Adrenal gland (tissue), 19 donors: Measurements from ENCODE around the gene RPS23. TPM values are rescaled to one million over a fixed set of nuclear protein-coding genes. Genes with fewer than 3 reads are reported as not detected.

Source experiments
- DNase-seq, 7 donors: peaks; one replicate each; pipeline ENCODE4 v3.0.0-alpha.2; 2019 to 2020
- H3K27ac ChIP-seq, 5 donors: fragments of 200-600 bp; sonication (generic) in 4 of 5; 1 replicate in 3 of 5; 2 replicates in 2 of 5; pipeline versions ENCODE4 v1.5.1 to v1.8.0; 2016 to 2020; ENCODE audit warnings: mild to moderate bottlenecking in 1 of 5
- H3K27me3 ChIP-seq: fragments of 200-600 bp; 2 replicates; pipeline ENCODE4 v1.8.0; 2021
- H3K36me3 ChIP-seq, 2 donors: fragments of 200-600 bp; replicated peaks in 1 of 2; 1 replicate in 1 of 2; 2 replicates in 1 of 2; pipeline versions ENCODE4 v1.5.1 to v1.8.0; 2018 to 2022
- H3K4me1 ChIP-seq, 2 donors: fragments of 200-600 bp; replicated peaks in 1 of 2; 1 replicate in 1 of 2; 2 replicates in 1 of 2; pipeline versions ENCODE4 v1.5.1 to v1.8.0; 2018 to 2021
- H3K4me3 ChIP-seq, 4 donors: fragments of 200-600 bp; sonication (generic) in 3 of 4; one replicate each; pipeline ENCODE4 v1.5.1; 2016 to 2018
- H3K9me3 ChIP-seq, 3 donors: fragments of 200-600 bp; sonication (generic) in 1 of 3; replicated peaks in 1 of 3; 1 replicate in 2 of 3; 2 replicates in 1 of 3; pipeline versions ENCODE4 v1.5.1 to v1.8.0; 2016 to 2021
- POLR2A ChIP-seq, 2 donors: fragments of 450-650 bp; IDR thresholded peaks; one replicate each; pipeline ENCODE4 v1.6.1; 2017; ENCODE audit warnings: antibody characterized with exemption in 2 of 2, mild to moderate bottlenecking in 2 of 2, moderate library complexity in 1 of 2
- WGBS, 4 donors: extraction: QIAGEN DNeasy Blood & Tissue Kit in 2 of 4; methylation state at CpG; one replicate each; pipeline versions ENCODE4 v1.1.5 to v1.1.7; 2013 to 2017; 5-methylcytosine and 5-hydroxymethylcytosine counted together
- intact Hi-C, 2 donors: fragments of 100-400 bp; cut with DNase I; formaldehyde crosslinking; loops; one replicate each; pipeline versions ENCODE4 v1.14.1 to v1.15.0; 2022 to 2023
- long read RNA-seq, 10 donors: library from polyadenylated mRNA in 3 of 10; unstranded in 2 of 10; stranded (forward) in 1 of 10; transcript quantifications; one replicate each; pipeline ENCODE4 v2.0.0 and lab custom pipeline, GENCODE V29; 2021 to 2026
- polyA plus RNA-seq, 3 donors: library from polyadenylated mRNA; stranded (reverse); fragments of 200-250 nt in 2 of 3; fragments of 350-450 nt in 1 of 3; fragmentation: Illumina TruSeq in 1 of 3; extraction: RNeasy Lipid Tissue Mini Kit (QIAGEN cat#74804) in 1 of 3; gene quantifications; one replicate each; pipeline ENCODE4 v1.2.3, GENCODE V29; 2013 to 2014
- total RNA-seq, 9 donors: library from RNA; depleted of rRNA in 4 of 9; stranded (reverse); fragments of >200 nt in 4 of 9; fragments of 120-200 nt in 1 of 9; fragmentation: NEBNext Ultra II Directional in 1 of 9; extraction: Animal tissue kit (Norgen Biotek cat#: 25700) in 1 of 9; gene quantifications; one replicate each; pipeline versions ENCODE4 v1.1.0 to v1.2.4, GENCODE V29; 2013 to 2023
- TF ChIP-seq, protein P1 (sequence below), 6 experiments: fragments of 450-650 bp in 4 of 6; fragments of 200-600 bp in 2 of 6; sonication (generic) in 1 of 6; IDR thresholded peaks; 1 replicate in 5 of 6; 2 replicates in 1 of 6; pipeline versions ENCODE4 v1.5.1 to v1.8.0; 2016 to 2021; ENCODE audit warnings: antibody characterized with exemption in 6 of 6, mild to moderate bottlenecking in 2 of 6, moderate library complexity in 1 of 6
- donor health status: healthy with polysubstance abuse.
- donor health status: Bipolar disorder and iron deficiency.
- donor health status: DM: yes; HTN: yes; CAD: no.
- donor health status: DM: no; HTN: no; CAD: no.
- donor health status: DM: no; HTN: no; CAD: no.
- donor health status: DM: yes; HTN: yes; CAD: no.

The RPS23 gene
- total RNA-seq (1,000 to 10,000 TPM; 1,251 to 3,420 (median 1,390) TPM), polyA plus RNA-seq (1,000 to 10,000 TPM in 2 of 3 donors, 100 to 1,000 TPM in 1; 995 to 1,810 (median 1,703) TPM)
- long read RNA-seq, donor 1, transcript RPS23-203 (3 exons, 576 nt), result minor isoform, 261 of 1,616 reads
- long read RNA-seq, donor 1, transcript RPS23-201 (4 exons, 3,437 nt), result major isoform, 1,083 of 1,616 reads
- long read RNA-seq, donor 1, transcript RPS23-204 (3 exons, 836 nt), result minor isoform, 16 of 1,616 reads
- long read RNA-seq, donor 1, transcript RPS23-207 (2 exons, 530 nt), result minor isoform, 7 of 1,616 reads
- long read RNA-seq, donor 1, partial matches to known transcripts, result 223 of 1,616 reads
- long read RNA-seq, donor 1, other reads (novel, unspliced or antisense), result 26 of 1,616 reads
- long read RNA-seq, donor 2, transcript RPS23-204 (3 exons, 836 nt), result minor isoform, 9 of 956 reads
- long read RNA-seq, donor 2, transcript RPS23-203 (3 exons, 576 nt), result minor isoform, 150 of 956 reads
- long read RNA-seq, donor 2, transcript RPS23-201 (4 exons, 3,437 nt), result major isoform, 667 of 956 reads
- long read RNA-seq, donor 2, partial matches to known transcripts, result 112 of 956 reads
- long read RNA-seq, donor 2, other reads (novel, unspliced or antisense), result 17 of 956 reads
- long read RNA-seq, donor 3, transcript RPS23-203 (3 exons, 576 nt), result minor isoform, 182 of 904 reads
- long read RNA-seq, donor 3, transcript RPS23-204 (3 exons, 836 nt), result minor isoform, 12 of 904 reads
- long read RNA-seq, donor 3, transcript RPS23-201 (4 exons, 3,437 nt), result major isoform, 540 of 904 reads
- long read RNA-seq, donor 3, transcript RPS23-207 (2 exons, 530 nt), result minor isoform, 5 of 904 reads
- long read RNA-seq, donor 3, partial matches to known transcripts, result 132 of 904 reads
- long read RNA-seq, donor 3, other reads (novel, unspliced or antisense), result 32 of 904 reads
- long read RNA-seq, donor 4, transcript RPS23-203 (3 exons, 576 nt), result minor isoform, 50 of 688 reads
- long read RNA-seq, donor 4, transcript RPS23-201 (4 exons, 3,437 nt), result major isoform, 618 of 688 reads
- long read RNA-seq, donor 4, partial matches to known transcripts, result 2 of 688 reads
- long read RNA-seq, donor 4, other reads (novel, unspliced or antisense), result 18 of 688 reads
- long read RNA-seq, donor 5, transcript RPS23-203 (3 exons, 576 nt), result minor isoform, 7 of 326 reads
- long read RNA-seq, donor 5, transcript RPS23-201 (4 exons, 3,437 nt), result major isoform, 303 of 326 reads
- long read RNA-seq, donor 5, partial matches to known transcripts, result 4 of 326 reads
- long read RNA-seq, donor 5, other reads (novel, unspliced or antisense), result 11 of 326 reads
- long read RNA-seq, donor 6, transcript RPS23-201 (4 exons, 3,437 nt), result major isoform, 662 of 736 reads
- long read RNA-seq, donor 6, transcript RPS23-203 (3 exons, 576 nt), result minor isoform, 53 of 736 reads
- long read RNA-seq, donor 6, partial matches to known transcripts, result 2 of 736 reads
- long read RNA-seq, donor 6, other reads (novel, unspliced or antisense), result 19 of 736 reads
- long read RNA-seq, donor 7, transcript RPS23-204 (3 exons, 836 nt), result minor isoform, 10 of 897 reads
- long read RNA-seq, donor 7, transcript RPS23-201 (4 exons, 3,437 nt), result major isoform, 585 of 897 reads
- long read RNA-seq, donor 7, transcript RPS23-203 (3 exons, 576 nt), result minor isoform, 154 of 897 reads
- long read RNA-seq, donor 7, partial matches to known transcripts, result 124 of 897 reads
- long read RNA-seq, donor 7, other reads (novel, unspliced or antisense), result 21 of 897 reads
- long read RNA-seq, donor 8, transcript RPS23-207 (2 exons, 530 nt), result minor isoform, 6 of 1,562 reads
- long read RNA-seq, donor 8, transcript RPS23-203 (3 exons, 576 nt), result minor isoform, 235 of 1,562 reads
- long read RNA-seq, donor 8, transcript RPS23-204 (3 exons, 836 nt), result minor isoform, 28 of 1,562 reads
- long read RNA-seq, donor 8, transcript RPS23-201 (4 exons, 3,437 nt), result major isoform, 1,146 of 1,562 reads
- long read RNA-seq, donor 8, partial matches to known transcripts, result 93 of 1,562 reads
- long read RNA-seq, donor 8, other reads (novel, unspliced or antisense), result 53 of 1,562 reads
- long read RNA-seq, donor 9, transcript RPS23-203 (3 exons, 576 nt), result minor isoform, 256 of 1,331 reads
- long read RNA-seq, donor 9, transcript RPS23-204 (3 exons, 836 nt), result minor isoform, 11 of 1,331 reads
- long read RNA-seq, donor 9, transcript RPS23-201 (4 exons, 3,437 nt), result major isoform, 810 of 1,331 reads
- long read RNA-seq, donor 9, transcript RPS23-207 (2 exons, 530 nt), result minor isoform, 8 of 1,331 reads
- long read RNA-seq, donor 9, partial matches to known transcripts, result 201 of 1,331 reads
- long read RNA-seq, donor 9, other reads (novel, unspliced or antisense), result 45 of 1,331 reads
- long read RNA-seq, donor 10, transcript RPS23-203 (3 exons, 576 nt), result minor isoform, 88 of 519 reads
- long read RNA-seq, donor 10, transcript RPS23-207 (2 exons, 530 nt), result minor isoform, 7 of 519 reads
- long read RNA-seq, donor 10, transcript RPS23-204 (3 exons, 836 nt), result minor isoform, 12 of 519 reads
- long read RNA-seq, donor 10, transcript RPS23-201 (4 exons, 3,437 nt), result major isoform, 358 of 519 reads
- long read RNA-seq, donor 10, partial matches to known transcripts, result 53 of 519 reads
- long read RNA-seq, donor 10, other reads (novel, unspliced or antisense), result 0 of 519 reads

DNA sequence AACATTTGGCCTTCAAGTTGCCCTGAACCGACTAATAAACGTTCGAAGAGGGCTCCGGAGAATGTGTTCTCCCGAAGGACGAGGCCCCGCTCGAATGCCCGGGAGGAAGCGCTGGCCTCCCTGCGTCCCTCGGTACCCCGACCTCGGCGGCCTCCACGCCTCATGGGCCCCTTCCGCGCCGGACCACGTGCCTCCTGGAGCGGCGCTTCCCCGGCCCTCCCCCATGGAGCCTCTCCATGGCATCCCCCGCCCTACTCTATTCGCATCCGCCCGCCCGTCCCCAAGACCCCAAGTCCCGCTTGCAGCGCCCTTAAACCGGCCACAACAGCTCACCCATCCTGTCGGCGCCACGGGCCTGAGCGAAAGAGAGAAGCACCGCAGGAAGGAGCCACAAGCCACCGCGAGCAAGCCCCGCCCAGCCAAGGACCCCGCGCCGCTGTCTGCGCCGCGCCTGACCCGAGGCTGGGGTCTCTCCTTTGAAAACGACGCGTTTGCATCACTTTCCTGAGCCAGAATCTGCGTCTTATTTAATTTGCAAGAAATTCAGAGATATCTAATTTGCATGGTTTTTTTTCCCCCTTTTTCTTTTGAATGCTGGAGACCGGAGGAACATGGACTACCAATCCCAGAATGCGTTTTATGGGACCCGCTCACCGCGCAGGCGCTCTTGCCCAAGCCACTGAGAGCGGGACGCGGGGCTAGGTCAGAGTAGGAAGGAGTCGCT lies at the start of gene RPS23:
Gene RPS23 (minus strand): TSS at position 368 of the 724 bp plus-strand sequence. CDS start 31 bp downstream, at position 337.
- peak within 1 kb of the TSS; percentile 47 to 85 (median 79) for H3K27ac ChIP-seq
- 0 to 1% (median 0%) methylated on average over 31 to 60 of the region's 60 CpGs for WGBS, 4 donors
- TF ChIP-seq, protein P1, sequence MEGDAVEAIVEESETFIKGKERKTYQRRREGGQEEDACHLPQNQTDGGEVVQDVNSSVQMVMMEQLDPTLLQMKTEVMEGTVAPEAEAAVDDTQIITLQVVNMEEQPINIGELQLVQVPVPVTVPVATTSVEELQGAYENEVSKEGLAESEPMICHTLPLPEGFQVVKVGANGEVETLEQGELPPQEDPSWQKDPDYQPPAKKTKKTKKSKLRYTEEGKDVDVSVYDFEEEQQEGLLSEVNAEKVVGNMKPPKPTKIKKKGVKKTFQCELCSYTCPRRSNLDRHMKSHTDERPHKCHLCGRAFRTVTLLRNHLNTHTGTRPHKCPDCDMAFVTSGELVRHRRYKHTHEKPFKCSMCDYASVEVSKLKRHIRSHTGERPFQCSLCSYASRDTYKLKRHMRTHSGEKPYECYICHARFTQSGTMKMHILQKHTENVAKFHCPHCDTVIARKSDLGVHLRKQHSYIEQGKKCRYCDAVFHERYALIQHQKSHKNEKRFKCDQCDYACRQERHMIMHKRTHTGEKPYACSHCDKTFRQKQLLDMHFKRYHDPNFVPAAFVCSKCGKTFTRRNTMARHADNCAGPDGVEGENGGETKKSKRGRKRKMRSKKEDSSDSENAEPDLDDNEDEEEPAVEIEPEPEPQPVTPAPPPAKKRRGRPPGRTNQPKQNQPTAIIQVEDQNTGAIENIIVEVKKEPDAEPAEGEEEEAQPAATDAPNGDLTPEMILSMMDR (IDR thresholded peaks at IDR 0.05), result peak in 1 of 6 experiments; percentile 8
- TF ChIP-seq POLR2A (IDR thresholded peaks at IDR 0.05), result peak; percentile 53 to 88

DNA sequence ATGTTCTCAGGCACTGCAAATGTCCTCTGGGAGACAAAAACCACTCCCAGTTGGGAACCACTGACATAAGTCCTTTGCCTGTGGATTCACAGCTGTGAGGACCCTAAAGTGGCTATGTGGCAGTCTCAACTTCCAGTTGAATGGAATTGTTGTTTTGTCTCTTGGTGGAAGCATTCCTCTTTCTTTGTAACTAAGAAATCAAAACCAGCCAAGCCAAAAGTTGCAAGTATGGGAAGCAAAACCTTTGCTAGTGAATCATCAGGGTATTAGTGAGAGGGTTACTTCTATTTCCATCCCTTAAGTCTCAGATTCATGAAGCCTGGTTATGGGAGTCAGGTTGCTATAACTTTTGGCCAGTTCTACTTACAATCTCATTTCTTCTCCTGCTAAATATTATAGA lies 49.8 kb upstream of the RPS23 start:
- H3K27ac ChIP-seq, result no peak overlapping the region
- TF ChIP-seq, protein P1 (IDR thresholded peaks at IDR 0.05), result no peak
- no peak for TF ChIP-seq POLR2A (IDR thresholded peaks at IDR 0.05)
- peaks cover 0 to under 1% of the 10 kb centered on the region in 2 donors for H3K4me1 ChIP-seq
- no peaks in the 10 kb centered on the region for H3K9me3 ChIP-seq
- DNase-seq, result no peak
- no peaks in the 10 kb centered on the region for H3K27me3 ChIP-seq
- intact Hi-C loops, result no loop called here
- H3K4me3 ChIP-seq, result no peak overlapping the region
- no peaks in the 10 kb centered on the region for H3K36me3 ChIP-seq

More for the DNA sequence above, at the start of gene RPS23:
- intact Hi-C loops, result no loop called here
- Histone ChIP-seq H3K4me3 (peak within 1 kb of the TSS; percentile 12 to 87 (median 54)), H3K9me3 (no peaks in the 10 kb centered on the region), H3K4me1 (peaks cover 7 to 9% of the 10 kb centered on the region in 2 donors), H3K36me3 (peaks cover 0 to 24% of the 10 kb centered on the region in 2 donors), H3K27me3 (no peaks in the 10 kb centered on the region)
- peak; percentile 90 to 95 (median 91) for DNase-seq
